ENCODE results near the gene RFX2. TPM values are rescaled to one million over a fixed set of nuclear protein-coding genes. Genes with fewer than 3 reads are reported as not detected.

Gene RFX2
- total RNA-seq, 1 donor from 2014 or later = 6.2 TPM

DNA sequence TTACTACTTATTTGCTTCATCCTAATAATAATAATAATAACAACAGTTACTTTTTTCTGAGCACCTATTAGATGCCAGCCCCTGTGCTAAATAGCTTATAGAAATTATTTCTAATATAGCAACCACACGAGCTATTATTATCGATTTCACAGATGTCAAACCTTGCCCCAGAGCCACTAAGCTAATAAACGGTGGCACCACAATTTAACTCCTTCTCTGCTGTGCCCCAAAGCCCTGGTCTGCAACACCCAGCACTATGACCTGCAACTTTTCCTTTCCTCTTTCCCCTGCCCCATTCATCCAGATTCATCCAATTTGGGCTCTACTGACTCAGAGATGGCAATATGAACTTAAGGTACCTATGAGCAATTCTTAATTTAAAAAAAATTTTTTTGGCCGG lies 6.4 kb downstream of the RFX2 start:
- Mint-ChIP-seq H3K4me3 (no peak overlapping the region), H3K36me3 (peaks cover 20% of the 10 kb centered on the region), H3K27me3 (ENCODE audit: insufficient read depth, low read depth) (peaks cover 6% of the 10 kb centered on the region), H3K27ac (no peak overlapping the region), H3K9me3 (peaks cover 2% of the 10 kb centered on the region), H3K4me1 (peaks cover 33% of the 10 kb centered on the region)
- H4K20me1 ChIP-seq (ENCODE audit: low read depth) = no peaks in the 10 kb centered on the region
- H3K9ac ChIP-seq = no peak overlapping the region
- no peak overlapping the region for H3K27ac ChIP-seq
- no peaks in the 10 kb centered on the region for H3K9me3 ChIP-seq (ENCODE audit: low read depth)
- H3K27me3 ChIP-seq = peaks cover 20% of the 10 kb centered on the region
- peaks cover 19% of the 10 kb centered on the region for H3F3A ChIP-seq (ENCODE audit: low read depth)
- peaks cover 13% of the 10 kb centered on the region for H3K4me1 ChIP-seq
- no peaks in the 10 kb centered on the region for H3K79me2 ChIP-seq (ENCODE audit: low read depth)
- H3K4me3 ChIP-seq = no peak overlapping the region
- H3K36me3 ChIP-seq = no peaks in the 10 kb centered on the region
- H3K4me2 ChIP-seq = no peak overlapping the region
- TF ChIP-seq EZH2phosphoT487 (IDR thresholded peaks at IDR 0.05) = no peak
- TF ChIP-seq, protein P1, sequence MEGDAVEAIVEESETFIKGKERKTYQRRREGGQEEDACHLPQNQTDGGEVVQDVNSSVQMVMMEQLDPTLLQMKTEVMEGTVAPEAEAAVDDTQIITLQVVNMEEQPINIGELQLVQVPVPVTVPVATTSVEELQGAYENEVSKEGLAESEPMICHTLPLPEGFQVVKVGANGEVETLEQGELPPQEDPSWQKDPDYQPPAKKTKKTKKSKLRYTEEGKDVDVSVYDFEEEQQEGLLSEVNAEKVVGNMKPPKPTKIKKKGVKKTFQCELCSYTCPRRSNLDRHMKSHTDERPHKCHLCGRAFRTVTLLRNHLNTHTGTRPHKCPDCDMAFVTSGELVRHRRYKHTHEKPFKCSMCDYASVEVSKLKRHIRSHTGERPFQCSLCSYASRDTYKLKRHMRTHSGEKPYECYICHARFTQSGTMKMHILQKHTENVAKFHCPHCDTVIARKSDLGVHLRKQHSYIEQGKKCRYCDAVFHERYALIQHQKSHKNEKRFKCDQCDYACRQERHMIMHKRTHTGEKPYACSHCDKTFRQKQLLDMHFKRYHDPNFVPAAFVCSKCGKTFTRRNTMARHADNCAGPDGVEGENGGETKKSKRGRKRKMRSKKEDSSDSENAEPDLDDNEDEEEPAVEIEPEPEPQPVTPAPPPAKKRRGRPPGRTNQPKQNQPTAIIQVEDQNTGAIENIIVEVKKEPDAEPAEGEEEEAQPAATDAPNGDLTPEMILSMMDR (IDR thresholded peaks at IDR 0.05) = no peak
- no peak for TF ChIP-seq EZH2 (IDR thresholded peaks at IDR 0.05)
- DNase-seq (ENCODE audit: low spot score) = no peak
- H2AFZ ChIP-seq (replicated peaks) = no peak overlapping the region

DNA sequence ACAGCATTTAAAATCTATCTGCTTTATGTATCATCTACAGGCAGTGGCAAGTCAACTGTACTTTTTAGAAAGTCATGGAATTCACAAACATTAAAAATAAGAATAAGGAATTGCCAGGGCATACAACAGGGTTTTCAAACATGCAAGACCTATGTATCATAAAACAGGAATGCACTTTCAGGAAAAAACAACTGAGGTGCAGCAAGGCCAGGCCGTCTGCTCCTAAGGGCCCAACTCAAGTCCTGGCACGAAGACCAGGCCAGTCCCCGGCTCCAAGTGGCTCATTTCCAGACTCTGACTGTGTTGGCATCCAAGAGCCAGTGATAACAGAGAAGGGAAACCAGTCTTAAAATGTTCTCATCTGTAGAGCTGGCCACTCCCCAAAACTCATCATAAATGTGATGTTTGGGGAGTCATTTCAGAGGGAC lies 7.1 kb downstream of the RFX2 start:
- Histone ChIP-seq H3K36me3 (no peaks in the 10 kb centered on the region), H3K27ac (no peak overlapping the region), H3K27me3 (peaks cover 13% of the 10 kb centered on the region), H3K9me3 (ENCODE audit: low read depth) (no peaks in the 10 kb centered on the region), H2AFZ (replicated peaks) (no peak overlapping the region), H3K79me2 (ENCODE audit: low read depth) (no peaks in the 10 kb centered on the region), H3K4me3 (no peak overlapping the region), H4K20me1 (ENCODE audit: low read depth) (no peaks in the 10 kb centered on the region), H3K4me1 (peaks cover 13% of the 10 kb centered on the region), H3F3A (ENCODE audit: low read depth) (peaks cover 12% of the 10 kb centered on the region), H3K4me2 (no peak overlapping the region), H3K9ac (no peak overlapping the region)
- Mint-ChIP-seq H3K4me1 (peaks cover 35% of the 10 kb centered on the region), H3K27ac (no peak overlapping the region), H3K4me3 (no peak overlapping the region), H3K9me3 (peaks cover 2% of the 10 kb centered on the region), H3K36me3 (peaks cover 20% of the 10 kb centered on the region), H3K27me3 (ENCODE audit: insufficient read depth, low read depth) (peaks cover 4% of the 10 kb centered on the region)
- DNase-seq (ENCODE audit: low spot score) = no peak
- no peak for TF ChIP-seq EZH2 (IDR thresholded peaks at IDR 0.05)
- TF ChIP-seq, protein P1 (IDR thresholded peaks at IDR 0.05) = no peak
- TF ChIP-seq EZH2phosphoT487 (IDR thresholded peaks at IDR 0.05) = no peak

DNA sequence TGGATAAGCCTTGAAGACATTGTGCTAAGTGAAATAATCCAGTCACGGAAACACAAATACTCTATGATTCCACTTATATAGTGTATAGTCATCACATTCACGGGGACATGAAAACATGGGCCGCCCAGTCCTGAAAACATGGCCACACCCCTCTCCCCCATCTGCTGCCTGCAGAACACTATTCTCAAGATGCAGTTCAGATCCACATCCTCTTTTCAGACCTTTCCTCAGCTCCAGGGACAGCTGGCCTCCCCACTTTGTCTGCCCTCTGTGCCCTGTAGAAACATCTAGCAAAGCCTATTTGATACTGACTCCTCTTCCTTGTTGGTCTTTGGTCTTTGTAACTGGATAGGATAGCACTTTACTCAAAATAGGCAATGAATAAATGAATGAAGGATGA lies 8.3 kb downstream of the RFX2 start:
- Histone ChIP-seq H3K4me3 (no peak overlapping the region), H3K9me3 (ENCODE audit: low read depth) (no peaks in the 10 kb centered on the region), H3K36me3 (no peaks in the 10 kb centered on the region), H3K4me1 (peaks cover 13% of the 10 kb centered on the region), H3K27me3 (peaks cover 1% of the 10 kb centered on the region), H4K20me1 (ENCODE audit: low read depth) (no peaks in the 10 kb centered on the region), H3K27ac (no peak overlapping the region), H3K9ac (no peak overlapping the region), H3F3A (ENCODE audit: low read depth) (peaks cover 8% of the 10 kb centered on the region), H2AFZ (replicated peaks) (no peak overlapping the region), H3K79me2 (ENCODE audit: low read depth) (no peaks in the 10 kb centered on the region), H3K4me2 (no peak overlapping the region)
- no peak for TF ChIP-seq EZH2phosphoT487 (IDR thresholded peaks at IDR 0.05)
- TF ChIP-seq EZH2 (IDR thresholded peaks at IDR 0.05) = no peak
- TF ChIP-seq, protein P1 (IDR thresholded peaks at IDR 0.05) = no peak
- no peak for DNase-seq (ENCODE audit: low spot score)
- H3K4me3 Mint-ChIP-seq = no peak overlapping the region
- H3K27ac Mint-ChIP-seq = no peak overlapping the region
- peaks cover 4% of the 10 kb centered on the region for H3K27me3 Mint-ChIP-seq (ENCODE audit: insufficient read depth, low read depth)
- peaks cover 2% of the 10 kb centered on the region for H3K9me3 Mint-ChIP-seq
- peaks cover 22% of the 10 kb centered on the region for H3K36me3 Mint-ChIP-seq
- peaks cover 32% of the 10 kb centered on the region for H3K4me1 Mint-ChIP-seq
